Epidermal melanocyte (primary cell): Measurements from ENCODE around the gene ADGRG6.

Experiments
- DNase-seq: peaks from one replicate; pipeline ENCODE4 v3.0.0; 2011; ENCODE audit warnings: low spot score; ENCODE audit not compliant: insufficient read length

Gene ADGRG6

GRCh38 chr6:142290851-142291250 is 11.0 kb upstream of the ADGRG6 start:
- no peak for DNase-seq

GRCh38 chr6:142291512-142291911 is 10.3 kb upstream of the ADGRG6 start:
- DNase-seq: no peak

- DNase-seq: no peak
These were observed 9.5 kb upstream of the ADGRG6 start for GRCh38 chr6:142292166-142292924.

- DNase-seq: no peak
These were observed 8.7 kb upstream of the ADGRG6 start for GRCh38 chr6:142293121-142293520.

- no peak for DNase-seq
These were observed 7.1 kb upstream of the ADGRG6 start for GRCh38 chr6:142294679-142295078.

- DNase-seq: no peak
These were observed 4.7 kb upstream of the ADGRG6 start for GRCh38 chr6:142296975-142297604.

GRCh38 chr6:142297605-142297995 is 4.2 kb upstream of the ADGRG6 start:
- DNase-seq: no peak

GRCh38 chr6:142297996-142298753 is 3.6 kb upstream of the ADGRG6 start:
- DNase-seq: no peak

GRCh38 chr6:142300302-142300701 is 1.5 kb upstream of the ADGRG6 start:
- no peak for DNase-seq

- no peak for DNase-seq
These were observed 803 bp upstream of the ADGRG6 start for GRCh38 chr6:142300758-142301650.

GRCh38 chr6:142302421-142303175 is 791 bp downstream of the ADGRG6 start:
- DNase-seq: no peak

- no peak for DNase-seq
These were observed 1.3 kb downstream of the ADGRG6 start for GRCh38 chr6:142303176-142303533.

GRCh38 chr6:142304241-142304640 is 2.4 kb downstream of the ADGRG6 start:
- DNase-seq: no peak

- no peak for DNase-seq
These were observed 4.9 kb downstream of the ADGRG6 start for GRCh38 chr6:142306736-142307135.

GRCh38 chr6:142307963-142308748 is 6.3 kb downstream of the ADGRG6 start:
- DNase-seq: no peak

GRCh38 chr6:142309426-142309825 is 7.6 kb downstream of the ADGRG6 start:
- DNase-seq: no peak

GRCh38 chr6:142313284-142313683 is 11.5 kb downstream of the ADGRG6 start:
- no peak for DNase-seq

- no peak for DNase-seq
These were observed 15.1 kb downstream of the ADGRG6 start for GRCh38 chr6:142316791-142317368.

GRCh38 chr6:142318714-142319113 is 16.9 kb downstream of the ADGRG6 start:
- no peak for DNase-seq

- DNase-seq: no peak
These were observed 18.6 kb downstream of the ADGRG6 start for GRCh38 chr6:142320366-142320765.
